ENCODE data around the gene MIOX.

Gene MIOX

GRCh38 chr22:50524676-50525103 lies 38.0 kb downstream of the MIOX start:
- H3K79me2 ChIP-seq (ENCODE audit: insufficient read depth, low read length) = peaks cover 16% of the 10 kb centered on the region; the same call in 1 of the 2 replicates
- H4K20me1 ChIP-seq (ENCODE audit: insufficient read depth, low read length, poor library complexity, severe bottlenecking) = peaks cover 9% of the 10 kb centered on the region
- H3K27me3 ChIP-seq (ENCODE audit: insufficient read depth, low read length, poor library complexity, severe bottlenecking) = no peaks in the 10 kb centered on the region
- peaks cover 4% of the 10 kb centered on the region; the same call in 1 of the 2 replicates for H3F3A ChIP-seq (ENCODE audit: low read depth)
- H3K36me3 ChIP-seq (ENCODE audit: insufficient read depth, low read length) = peaks cover 36% of the 10 kb centered on the region; the same call in 1 of the 2 replicates
- H3K4me3 ChIP-seq (ENCODE audit: low read length, poor library complexity, severe bottlenecking) = peak overlapping the region; percentile 84
- peak overlapping the region; percentile 90 for H3K4me2 ChIP-seq (ENCODE audit: low read depth, low read length, poor library complexity, severe bottlenecking)
- H3K9me3 ChIP-seq (ENCODE audit: insufficient read depth, low read depth, low read length) = no peaks in the 10 kb centered on the region
- peaks cover 16% of the 10 kb centered on the region for H3K4me1 ChIP-seq (ENCODE audit: insufficient read depth, low read length, poor library complexity, severe bottlenecking)
- TF ChIP-seq CTCF (conservative IDR thresholded peaks at IDR 0.05; ENCODE audit: low read length) (no peak), EZH2phosphoT487 (IDR thresholded peaks at IDR 0.05; ENCODE audit: borderline replicate concordance) (no peak)
- no peaks in the 10 kb centered on the region for H3K9me2 ChIP-seq (replicated peaks; ENCODE audit: low read depth, low read length)
- peak overlapping the region; percentile 90 for H3K9ac ChIP-seq (ENCODE audit: low read depth, low read length, poor library complexity, severe bottlenecking)
- H2AFZ ChIP-seq (ENCODE audit: low read length) = no peak overlapping the region

- Histone ChIP-seq H3K4me2 (ENCODE audit: low read depth, low read length, poor library complexity, severe bottlenecking) (peak within 1 kb of the TSS; percentile 90), H2AFZ (ENCODE audit: low read length) (peak within 1 kb of the TSS; percentile 91), H3F3A (ENCODE audit: low read depth) (peaks cover 4% of the 10 kb centered on the region; the same call in 1 of the 2 replicates), H3K27me3 (ENCODE audit: insufficient read depth, low read length, poor library complexity, severe bottlenecking) (no peaks in the 10 kb centered on the region), H3K9me2 (replicated peaks; ENCODE audit: low read depth, low read length) (no peaks in the 10 kb centered on the region), H3K9me3 (ENCODE audit: insufficient read depth, low read depth, low read length) (no peaks in the 10 kb centered on the region), H3K36me3 (ENCODE audit: insufficient read depth, low read length) (peaks cover 35% of the 10 kb centered on the region; the same call in 1 of the 2 replicates), H3K4me1 (ENCODE audit: insufficient read depth, low read length, poor library complexity, severe bottlenecking) (peaks cover 16% of the 10 kb centered on the region), H3K9ac (ENCODE audit: low read depth, low read length, poor library complexity, severe bottlenecking) (peak within 1 kb of the TSS; percentile 90), H3K79me2 (ENCODE audit: insufficient read depth, low read length) (peaks cover 16% of the 10 kb centered on the region; the same call in 1 of the 2 replicates), H3K4me3 (ENCODE audit: low read length, poor library complexity, severe bottlenecking) (peak within 1 kb of the TSS; percentile 84), H4K20me1 (ENCODE audit: insufficient read depth, low read length, poor library complexity, severe bottlenecking) (peaks cover 9% of the 10 kb centered on the region)
- TF ChIP-seq CTCF (conservative IDR thresholded peaks at IDR 0.05; ENCODE audit: low read length) = no peak; the same call in 1 of the 2 replicates
- no peak for TF ChIP-seq EZH2phosphoT487 (IDR thresholded peaks at IDR 0.05; ENCODE audit: borderline replicate concordance)
These were observed 38.6 kb downstream of the MIOX start, which contains the start of gene SCO2 for GRCh38 chr22:50525104-50525857. Gene SCO2 (minus strand): TSS chr22:50525598. CDS start chr22:50524411, 1,187 bp downstream.

GRCh38 chr22:50525858-50526107 lies 39.1 kb downstream of the MIOX start:
- peak overlapping the region; percentile 91 for H2AFZ ChIP-seq (ENCODE audit: low read length)
- H3K27me3 ChIP-seq (ENCODE audit: insufficient read depth, low read length, poor library complexity, severe bottlenecking) = no peaks in the 10 kb centered on the region
- H3K36me3 ChIP-seq (ENCODE audit: insufficient read depth, low read length) = peaks cover 33% of the 10 kb centered on the region; the same call in 1 of the 2 replicates
- H3K4me2 ChIP-seq (ENCODE audit: low read depth, low read length, poor library complexity, severe bottlenecking) = peak overlapping the region; percentile 90
- no peaks in the 10 kb centered on the region for H3K9me3 ChIP-seq (ENCODE audit: insufficient read depth, low read depth, low read length)
- peak overlapping the region; percentile 84 for H3K4me3 ChIP-seq (ENCODE audit: low read length, poor library complexity, severe bottlenecking)
- H3K79me2 ChIP-seq (ENCODE audit: insufficient read depth, low read length) = peaks cover 16% of the 10 kb centered on the region; the same call in 1 of the 2 replicates
- TF ChIP-seq EZH2phosphoT487 (IDR thresholded peaks at IDR 0.05; ENCODE audit: borderline replicate concordance) = no peak
- 0 out of 2 replicates have a peak, but pooled peaks have one; percentile 53 for TF ChIP-seq CTCF (conservative IDR thresholded peaks at IDR 0.05; ENCODE audit: low read length)
- H4K20me1 ChIP-seq (ENCODE audit: insufficient read depth, low read length, poor library complexity, severe bottlenecking) = peaks cover 9% of the 10 kb centered on the region
- peak overlapping the region; percentile 90 for H3K9ac ChIP-seq (ENCODE audit: low read depth, low read length, poor library complexity, severe bottlenecking)
- H3K4me1 ChIP-seq (ENCODE audit: insufficient read depth, low read length, poor library complexity, severe bottlenecking) = peaks cover 16% of the 10 kb centered on the region
- peaks cover 4% of the 10 kb centered on the region; the same call in 1 of the 2 replicates for H3F3A ChIP-seq (ENCODE audit: low read depth)
- H3K9me2 ChIP-seq (replicated peaks; ENCODE audit: low read depth, low read length) = no peaks in the 10 kb centered on the region

All from Loucy (cell line).